ENCODE measurements around the gene CLP1. TPM values are rescaled to one million over a fixed set of nuclear protein-coding genes. Genes with fewer than 3 reads are reported as not detected.

The CLP1 gene
- total and polyA plus RNA-seq, 9 donors: 5.5 to 11.9 (median 10.5) TPM

GRCh38 chr11:57667736-57668433, 10.3 kb downstream of the CLP1 start, which contains the start of gene ZDHHC5:
Gene ZDHHC5, plus strand, starts transcription at chr11:57668114. Its CDS starts 4,977 bp downstream, at chr11:57673091.
- Histone ChIP-seq H3K27ac (peak within 1 kb of the TSS; percentile 85 to 98), H3K4me1 (ENCODE audit: insufficient read depth) (peaks cover 2% of the 10 kb centered on the region), H3K36me3 (no peaks in the 10 kb centered on the region), H3K4me3 (peak within 1 kb of the TSS; percentile 85), H3K27me3 (no peaks in the 10 kb centered on the region), H3K9me3 (no peaks in the 10 kb centered on the region)
- intact Hi-C loops (cut with DNase I): loop anchor here in 2 of 4 donors (5.0 to 10.0 kb wide), 2 partner anchors 94 to 1887 kb away; partner anchors contain the start of gene CTNND1 (in 1 of the 2)
- TF ChIP-seq EP300 (IDR thresholded peaks at IDR 0.05) (no peak), POLR2A (IDR thresholded peaks at IDR 0.05) (peak; percentile 64), CTCF (IDR thresholded peaks at IDR 0.05) (peak; percentile 49 to 82 (median 64))
- peak; percentile 98 to 99 (median 99) for DNase-seq
- 0% methylated on average over 81 to 96 of the region's 96 CpGs for WGBS, 3 donors

GRCh38 chr11:57668434-57668782, 10.8 kb downstream of the CLP1 start:
- TF ChIP-seq EP300 (IDR thresholded peaks at IDR 0.05) (no peak), CTCF (IDR thresholded peaks at IDR 0.05) (no peak), POLR2A (IDR thresholded peaks at IDR 0.05) (no peak)
- Histone ChIP-seq H3K27me3 (no peaks in the 10 kb centered on the region), H3K4me3 (peak overlapping the region; percentile 85), H3K9me3 (no peaks in the 10 kb centered on the region), H3K27ac (peak overlapping the region; percentile 85 to 98), H3K36me3 (no peaks in the 10 kb centered on the region), H3K4me1 (ENCODE audit: insufficient read depth) (peaks cover 2% of the 10 kb centered on the region)
- 0 to 1% (median 1%) methylated on average over 23 to 31 of the region's 31 CpGs for WGBS, 3 donors
- no peak for DNase-seq
- intact Hi-C loops (cut with DNase I): loop anchor here in 2 of 4 donors (5.0 to 10.0 kb wide), 2 partner anchors 94 to 1886 kb away; partner anchors contain the start of gene CTNND1 (in 1 of the 2)

- TF ChIP-seq EP300 (IDR thresholded peaks at IDR 0.05): no peak
- TF ChIP-seq CTCF (IDR thresholded peaks at IDR 0.05): no peak
- Histone ChIP-seq H3K36me3 (no peaks in the 10 kb centered on the region), H3K9me3 (no peaks in the 10 kb centered on the region), H3K4me1 (ENCODE audit: insufficient read depth) (peaks cover 5% of the 10 kb centered on the region), H3K27ac (no peak overlapping the region), H3K27me3 (no peaks in the 10 kb centered on the region), H3K4me3 (no peak overlapping the region)
- no peak for DNase-seq
- intact Hi-C loops (cut with DNase I): no loop called here
These were observed 16.7 kb downstream of the CLP1 start for GRCh38 chr11:57674251-57674650.

- intact Hi-C loops (cut with DNase I): no loop called here
- no peak overlapping the region for H3K4me3 ChIP-seq
- no peak for TF ChIP-seq EP300 (IDR thresholded peaks at IDR 0.05)
- TF ChIP-seq CTCF (IDR thresholded peaks at IDR 0.05): no peak
- no peaks in the 10 kb centered on the region for H3K9me3 ChIP-seq
- 84 to 90% (median 90%) methylated on average over 3 of the region's 3 CpGs for WGBS, 3 donors
- H3K4me1 ChIP-seq (ENCODE audit: insufficient read depth): peaks cover 11% of the 10 kb centered on the region
- no peak overlapping the region for H3K27ac ChIP-seq
- no peaks in the 10 kb centered on the region for H3K27me3 ChIP-seq
- no peak for DNase-seq
- H3K36me3 ChIP-seq: no peaks in the 10 kb centered on the region
These were observed 17.8 kb downstream of the CLP1 start for GRCh38 chr11:57675176-57675941.
